ENCODE results near the gene PHLPP1.

Gene PHLPP1

DNA sequence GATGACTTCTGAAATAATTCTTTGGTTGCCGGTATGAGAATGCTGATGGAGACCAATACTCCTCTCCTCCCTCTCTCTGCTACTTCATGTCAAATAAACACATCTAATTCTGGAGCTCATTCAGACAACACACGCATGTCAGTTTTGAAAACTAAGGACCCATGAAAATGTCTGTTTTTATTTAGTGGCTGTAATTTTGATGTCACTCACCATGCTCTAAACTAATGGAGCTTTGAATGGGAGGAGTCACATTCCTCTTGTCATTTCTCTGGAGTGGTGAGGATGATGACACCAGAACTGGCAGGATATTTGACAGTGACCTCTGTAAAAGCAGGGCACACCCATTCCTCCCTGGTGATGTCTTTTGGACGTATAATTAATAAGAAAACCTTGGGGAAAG is 163.0 kb downstream of the PHLPP1 start:
- H3K27ac ChIP-seq (ENCODE audit: extremely low read depth, low read depth, low read length) = no peak overlapping the region
- no peaks in the 10 kb centered on the region; a peak in 1 of 3 replicates for H3K36me3 ChIP-seq (ENCODE audit: control insufficient read depth in 2 of 2, insufficient read depth in 1 of 2, low read length in 2 of 2)
- POLR2A ChIA-PET = interaction anchor here (0.7 kb wide), 2 partner anchors 15 to 72 kb away, joined by 3 read pairs; no protein-coding TSS in a partner anchor
- CTCF ChIA-PET = interaction anchor here (0.5 to 1.6 kb wide), 7 partner anchors 11 to 561 kb away, joined by 3 read pairs; no protein-coding TSS in a partner anchor
- no peaks in the 10 kb centered on the region for H3K9me3 ChIP-seq (ENCODE audit: control insufficient read depth, insufficient read depth, low read depth, low read length)
- H3K4me3 ChIP-seq (ENCODE audit: low read depth, low read length) = no peak overlapping the region
- H3K4me1 ChIP-seq (ENCODE audit: control insufficient read depth, insufficient read depth, low read length) = peaks cover 59% of the 10 kb centered on the region
- TF ChIP-seq KLF1 (tag by site-specific recombination; IDR thresholded peaks at IDR 0.05) (peak; percentile 41; the same call in 1 of the 2 replicates), WT1 (tag by site-specific recombination; IDR thresholded peaks at IDR 0.05) (peak; percentile 66; the same call in 1 of the 2 replicates), ZEB2 (tag by site-specific recombination; IDR thresholded peaks at IDR 0.05) (peak; percentile 21; the same call in 1 of the 2 replicates), PRDM4 (tag by site-specific recombination; IDR thresholded peaks at IDR 0.05) (peak; percentile 50), ZNF843 (tag by site-specific recombination; IDR thresholded peaks at IDR 0.05) (no peak)
- TF ChIP-seq, protein P1, sequence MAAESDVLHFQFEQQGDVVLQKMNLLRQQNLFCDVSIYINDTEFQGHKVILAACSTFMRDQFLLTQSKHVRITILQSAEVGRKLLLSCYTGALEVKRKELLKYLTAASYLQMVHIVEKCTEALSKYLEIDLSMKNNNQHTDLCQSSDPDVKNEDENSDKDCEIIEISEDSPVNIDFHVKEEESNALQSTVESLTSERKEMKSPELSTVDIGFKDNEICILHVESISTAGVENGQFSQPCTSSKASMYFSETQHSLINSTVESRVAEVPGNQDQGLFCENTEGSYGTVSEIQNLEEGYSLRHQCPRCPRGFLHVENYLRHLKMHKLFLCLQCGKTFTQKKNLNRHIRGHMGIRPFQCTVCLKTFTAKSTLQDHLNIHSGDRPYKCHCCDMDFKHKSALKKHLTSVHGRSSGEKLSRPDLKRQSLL (tag by site-specific recombination; IDR thresholded peaks at IDR 0.05) = no peak

DNA sequence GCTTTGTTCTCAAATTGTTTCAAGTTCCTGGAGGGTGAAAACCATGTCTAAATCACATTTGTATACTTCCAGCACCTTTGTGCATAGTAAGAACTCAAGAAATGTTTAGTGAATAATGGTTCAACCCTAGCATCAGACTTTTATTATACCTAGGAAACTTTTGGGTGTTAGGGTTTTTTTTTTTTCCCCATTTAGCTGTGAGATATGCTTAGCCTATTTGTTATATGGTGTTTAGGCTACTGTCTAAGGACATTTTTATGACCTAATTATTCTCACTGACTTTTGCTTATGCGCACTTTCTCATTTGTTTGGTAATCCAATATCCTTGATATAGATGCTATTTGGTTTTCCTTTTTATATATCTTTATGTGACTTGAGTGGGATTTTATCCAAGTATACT is 164.7 kb downstream of the PHLPP1 start:
- H3K36me3 ChIP-seq (ENCODE audit: control insufficient read depth in 2 of 2, insufficient read depth in 1 of 2, low read length in 2 of 2) = no peaks in the 10 kb centered on the region; a peak in 1 of 3 replicates
- POLR2A ChIA-PET = no interaction called here
- H3K4me1 ChIP-seq (ENCODE audit: control insufficient read depth, insufficient read depth, low read length) = peaks cover 70% of the 10 kb centered on the region
- CTCF ChIA-PET = interaction anchor here (0.6 kb wide), 1 partner anchor 194 kb away, joined by 3 read pairs; no protein-coding TSS in a partner anchor
- no peak overlapping the region for H3K27ac ChIP-seq (ENCODE audit: extremely low read depth, low read depth, low read length)
- no peak overlapping the region for H3K4me3 ChIP-seq (ENCODE audit: low read depth, low read length)
- no peaks in the 10 kb centered on the region for H3K9me3 ChIP-seq (ENCODE audit: control insufficient read depth, insufficient read depth, low read depth, low read length)
- TF ChIP-seq WT1 (tag by site-specific recombination; IDR thresholded peaks at IDR 0.05) = peak; percentile 90
- TF ChIP-seq, protein P2, sequence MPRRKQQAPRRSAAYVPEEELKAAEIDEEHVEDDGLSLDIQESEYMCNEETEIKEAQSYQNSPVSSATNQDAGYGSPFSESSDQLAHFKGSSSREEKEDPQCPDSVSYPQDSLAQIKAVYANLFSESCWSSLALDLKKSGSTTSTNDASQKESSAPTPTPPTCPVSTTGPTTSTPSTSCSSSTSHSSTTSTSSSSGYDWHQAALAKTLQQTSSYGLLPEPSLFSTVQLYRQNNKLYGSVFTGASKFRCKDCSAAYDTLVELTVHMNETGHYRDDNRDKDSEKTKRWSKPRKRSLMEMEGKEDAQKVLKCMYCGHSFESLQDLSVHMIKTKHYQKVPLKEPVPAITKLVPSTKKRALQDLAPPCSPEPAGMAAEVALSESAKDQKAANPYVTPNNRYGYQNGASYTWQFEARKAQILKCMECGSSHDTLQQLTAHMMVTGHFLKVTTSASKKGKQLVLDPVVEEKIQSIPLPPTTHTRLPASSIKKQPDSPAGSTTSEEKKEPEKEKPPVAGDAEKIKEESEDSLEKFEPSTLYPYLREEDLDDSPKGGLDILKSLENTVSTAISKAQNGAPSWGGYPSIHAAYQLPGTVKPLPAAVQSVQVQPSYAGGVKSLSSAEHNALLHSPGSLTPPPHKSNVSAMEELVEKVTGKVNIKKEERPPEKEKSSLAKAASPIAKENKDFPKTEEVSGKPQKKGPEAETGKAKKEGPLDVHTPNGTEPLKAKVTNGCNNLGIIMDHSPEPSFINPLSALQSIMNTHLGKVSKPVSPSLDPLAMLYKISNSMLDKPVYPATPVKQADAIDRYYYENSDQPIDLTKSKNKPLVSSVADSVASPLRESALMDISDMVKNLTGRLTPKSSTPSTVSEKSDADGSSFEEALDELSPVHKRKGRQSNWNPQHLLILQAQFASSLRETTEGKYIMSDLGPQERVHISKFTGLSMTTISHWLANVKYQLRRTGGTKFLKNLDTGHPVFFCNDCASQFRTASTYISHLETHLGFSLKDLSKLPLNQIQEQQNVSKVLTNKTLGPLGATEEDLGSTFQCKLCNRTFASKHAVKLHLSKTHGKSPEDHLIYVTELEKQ (tag by site-specific recombination; IDR thresholded peaks at IDR 0.05; ENCODE audit: borderline replicate concordance) = peak; percentile 58; the same call in 1 of the 2 replicates
- no peak for TF ChIP-seq ZNF530 (tag by site-specific recombination; IDR thresholded peaks at IDR 0.05; ENCODE audit: low read depth)
- no peak for TF ChIP-seq YY2 (tag by site-specific recombination; IDR thresholded peaks at IDR 0.05)
- TF ChIP-seq, protein P3, sequence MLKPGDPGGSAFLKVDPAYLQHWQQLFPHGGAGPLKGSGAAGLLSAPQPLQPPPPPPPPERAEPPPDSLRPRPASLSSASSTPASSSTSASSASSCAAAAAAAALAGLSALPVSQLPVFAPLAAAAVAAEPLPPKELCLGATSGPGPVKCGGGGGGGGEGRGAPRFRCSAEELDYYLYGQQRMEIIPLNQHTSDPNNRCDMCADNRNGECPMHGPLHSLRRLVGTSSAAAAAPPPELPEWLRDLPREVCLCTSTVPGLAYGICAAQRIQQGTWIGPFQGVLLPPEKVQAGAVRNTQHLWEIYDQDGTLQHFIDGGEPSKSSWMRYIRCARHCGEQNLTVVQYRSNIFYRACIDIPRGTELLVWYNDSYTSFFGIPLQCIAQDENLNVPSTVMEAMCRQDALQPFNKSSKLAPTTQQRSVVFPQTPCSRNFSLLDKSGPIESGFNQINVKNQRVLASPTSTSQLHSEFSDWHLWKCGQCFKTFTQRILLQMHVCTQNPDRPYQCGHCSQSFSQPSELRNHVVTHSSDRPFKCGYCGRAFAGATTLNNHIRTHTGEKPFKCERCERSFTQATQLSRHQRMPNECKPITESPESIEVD (tag by site-specific recombination; IDR thresholded peaks at IDR 0.05) = peak; percentile 87
- TF ChIP-seq ZNF580 (tag by site-specific recombination; IDR thresholded peaks at IDR 0.05) = peak; percentile 75
- TF ChIP-seq ZNF549 (tag by site-specific recombination; IDR thresholded peaks at IDR 0.05) = no peak
- TF ChIP-seq, protein P4, sequence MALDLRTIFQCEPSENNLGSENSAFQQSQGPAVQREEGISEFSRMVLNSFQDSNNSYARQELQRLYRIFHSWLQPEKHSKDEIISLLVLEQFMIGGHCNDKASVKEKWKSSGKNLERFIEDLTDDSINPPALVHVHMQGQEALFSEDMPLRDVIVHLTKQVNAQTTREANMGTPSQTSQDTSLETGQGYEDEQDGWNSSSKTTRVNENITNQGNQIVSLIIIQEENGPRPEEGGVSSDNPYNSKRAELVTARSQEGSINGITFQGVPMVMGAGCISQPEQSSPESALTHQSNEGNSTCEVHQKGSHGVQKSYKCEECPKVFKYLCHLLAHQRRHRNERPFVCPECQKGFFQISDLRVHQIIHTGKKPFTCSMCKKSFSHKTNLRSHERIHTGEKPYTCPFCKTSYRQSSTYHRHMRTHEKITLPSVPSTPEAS (tag by site-specific recombination; IDR thresholded peaks at IDR 0.05) = no peak
- TF ChIP-seq ZNF473 (tag by site-specific recombination; IDR thresholded peaks at IDR 0.05) = no peak
- 0 out of 2 replicates have a peak, but pooled peaks have one; percentile 63 for TF ChIP-seq OVOL3 (tag by site-specific recombination; IDR thresholded peaks at IDR 0.05)
- TF ChIP-seq ZNF174 (tag by site-specific recombination; IDR thresholded peaks at IDR 0.05) = no peak
- no peak; the same call in 1 of the 2 replicates for TF ChIP-seq SP7 (tag by site-specific recombination; IDR thresholded peaks at IDR 0.05)
- no peak for TF ChIP-seq KLF7 (tag by site-specific recombination; IDR thresholded peaks at IDR 0.05; ENCODE audit: borderline replicate concordance)
- 0 out of 2 replicates have a peak, but pooled peaks have one; percentile 44 for TF ChIP-seq BCL11A (tag by site-specific recombination; IDR thresholded peaks at IDR 0.05; ENCODE audit: low read depth)
- no peak for TF ChIP-seq ZFP69B (tag by site-specific recombination; IDR thresholded peaks at IDR 0.05)
- peak; percentile 88 for TF ChIP-seq OSR2 (tag by site-specific recombination; IDR thresholded peaks at IDR 0.05)
- TF ChIP-seq ZBTB17 (tag by site-specific recombination; IDR thresholded peaks at IDR 0.05) = peak; percentile 32; the same call in 1 of the 2 replicates
- 0 out of 2 replicates have a peak, but pooled peaks have one; percentile 31 for TF ChIP-seq ZEB2 (tag by site-specific recombination; IDR thresholded peaks at IDR 0.05)
- TF ChIP-seq ZNF777 (tag by site-specific recombination; IDR thresholded peaks at IDR 0.05; ENCODE audit: borderline replicate concordance) = no peak
- TF ChIP-seq ZNF843 (tag by site-specific recombination; IDR thresholded peaks at IDR 0.05) = peak; percentile 91
- TF ChIP-seq FEZF1 (tag by site-specific recombination; IDR thresholded peaks at IDR 0.05) = peak; percentile 94
